Epithelial cell of esophagus (primary cell): ENCODE results near the gene MED27.

Source experiments
- DNase-seq: peaks from one replicate; pipeline ENCODE4 v3.0.0; 2010; ENCODE audit warnings: low read depth
- H3K4me3 ChIP-seq: 2 replicates; pipeline ENCODE4 v1.5.1; 2011; ENCODE audit warnings: mild to moderate bottlenecking, low read length, control low read depth
- CTCF ChIP-seq: IDR thresholded peaks from 2 replicates; pipeline ENCODE4 v1.5.1; 2011; ENCODE audit warnings: low read depth, mild to moderate bottlenecking, low read length, control low read depth, inconsistent platforms; ENCODE audit not compliant: insufficient read depth; ENCODE audit errors: missing control alignments

The MED27 gene

GRCh38 chr9:131960311-131960710, 119.4 kb downstream of the MED27 start:
- TF ChIP-seq CTCF: no peak

GRCh38 chr9:131959887-131960286, 119.8 kb downstream of the MED27 start:
- no peak overlapping the region for H3K4me3 ChIP-seq
- TF ChIP-seq CTCF: no peak
- no peak for DNase-seq

More at GRCh38 chr9:131960311-131960710, 119.4 kb downstream of the MED27 start:
- DNase-seq: peak; percentile 82
- no peak overlapping the region for H3K4me3 ChIP-seq

- TF ChIP-seq CTCF: no peak
- DNase-seq: no peak
- no peak overlapping the region for H3K4me3 ChIP-seq
These were observed 120.6 kb downstream of the MED27 start for GRCh38 chr9:131959056-131959455.

GRCh38 chr9:131954299-131954698, 125.4 kb downstream of the MED27 start:
- peak; percentile 47 for DNase-seq
- peak; percentile 59 for TF ChIP-seq CTCF
- H3K4me3 ChIP-seq: no peak overlapping the region

GRCh38 chr9:131951905-131952304, 127.8 kb downstream of the MED27 start:
- no peak for DNase-seq
- TF ChIP-seq CTCF: no peak
- H3K4me3 ChIP-seq: no peak overlapping the region

- no peak for TF ChIP-seq CTCF
- DNase-seq: no peak
- H3K4me3 ChIP-seq: no peak overlapping the region
These were observed 128.5 kb downstream of the MED27 start for GRCh38 chr9:131951155-131951554.

GRCh38 chr9:131950487-131950886, 129.2 kb downstream of the MED27 start:
- no peak overlapping the region for H3K4me3 ChIP-seq
- no peak for TF ChIP-seq CTCF
- no peak for DNase-seq
